ENCODE results near the gene LRRC7. TPM values are rescaled to one million over a fixed set of nuclear protein-coding genes. Genes with fewer than 3 reads are reported as not detected.

Gene LRRC7
- total and polyA plus RNA-seq, 2 donors (not counting 1 experiment from before 2014, with no cell fraction given): 0.03 TPM; not detected in 1

- TF ChIP-seq CTCF (conservative IDR thresholded peaks at IDR 0.05 in 1 of 2, IDR thresholded peaks at IDR 0.05 in 1 of 2; ENCODE audit: low read depth in 1 of 2, low read length in 2 of 2): no peak
- no peak for TF ChIP-seq EZH2 (IDR thresholded peaks at IDR 0.05; ENCODE audit: low read length, missing control alignments)
- no peak overlapping the region for H2AFZ ChIP-seq (ENCODE audit: low read length)
- no peaks in the 10 kb centered on the region for H3K9me3 ChIP-seq (ENCODE audit: control insufficient read depth, insufficient read depth, low read depth, low read length)
- no peak overlapping the region for H3K27ac ChIP-seq (ENCODE audit: insufficient read depth, low read length)
- H4K20me1 ChIP-seq (ENCODE audit: control insufficient read depth, extremely low read depth, insufficient read depth, low read length): no peaks in the 10 kb centered on the region
- H3K36me3 ChIP-seq (ENCODE audit: control insufficient read depth, insufficient read depth, low read length): no peaks in the 10 kb centered on the region
- H3K4me1 ChIP-seq (ENCODE audit: control insufficient read depth, extremely low read depth, insufficient read depth, low read length): peaks cover 9% of the 10 kb centered on the region
- H3K4me2 ChIP-seq (ENCODE audit: extremely low read depth, insufficient read depth, low read length): no peak overlapping the region
- no peak for DNase-seq (ENCODE audit: low read depth in 2 of 2)
- no peak overlapping the region for H3K9ac ChIP-seq (ENCODE audit: insufficient read depth, low read length)
- H3K27me3 ChIP-seq (ENCODE audit: control insufficient read depth, insufficient read depth, low read length): no peaks in the 10 kb centered on the region
- H3K4me3 ChIP-seq (replicated peaks in 1 of 4; ENCODE audit: control extremely low read depth in 1 of 4, insufficient read depth in 1 of 4, low read depth in 3 of 4, low read length in 4 of 4): no peak overlapping the region
- no peaks in the 10 kb centered on the region for H3K79me2 ChIP-seq (ENCODE audit: control insufficient read depth, insufficient read depth, low read length)
Observed at GRCh38 chr1:70092526-70092925, 524.8 kb downstream of the LRRC7 start.

- Histone ChIP-seq H4K20me1 (ENCODE audit: control insufficient read depth, extremely low read depth, insufficient read depth, low read length) (no peaks in the 10 kb centered on the region), H2AFZ (ENCODE audit: low read length) (no peak overlapping the region), H3K9ac (ENCODE audit: insufficient read depth, low read length) (no peak overlapping the region), H3K36me3 (ENCODE audit: control insufficient read depth, insufficient read depth, low read length) (no peaks in the 10 kb centered on the region), H3K4me3 (replicated peaks in 1 of 4; ENCODE audit: control extremely low read depth in 1 of 4, insufficient read depth in 1 of 4, low read depth in 3 of 4, low read length in 4 of 4) (no peak overlapping the region), H3K4me2 (ENCODE audit: extremely low read depth, insufficient read depth, low read length) (no peak overlapping the region), H3K27me3 (ENCODE audit: control insufficient read depth, insufficient read depth, low read length) (no peaks in the 10 kb centered on the region), H3K4me1 (ENCODE audit: control insufficient read depth, extremely low read depth, insufficient read depth, low read length) (peaks cover 9% of the 10 kb centered on the region), H3K79me2 (ENCODE audit: control insufficient read depth, insufficient read depth, low read length) (no peaks in the 10 kb centered on the region), H3K9me3 (ENCODE audit: control insufficient read depth, insufficient read depth, low read depth, low read length) (no peaks in the 10 kb centered on the region), H3K27ac (ENCODE audit: insufficient read depth, low read length) (no peak overlapping the region)
- TF ChIP-seq CTCF (conservative IDR thresholded peaks at IDR 0.05 in 1 of 2, IDR thresholded peaks at IDR 0.05 in 1 of 2; ENCODE audit: low read depth in 1 of 2, low read length in 2 of 2) (no peak), EZH2 (IDR thresholded peaks at IDR 0.05; ENCODE audit: low read length, missing control alignments) (no peak)
- DNase-seq (ENCODE audit: low read depth in 2 of 2): no peak
Observed at GRCh38 chr1:70093250-70093975, 525.7 kb downstream of the LRRC7 start.

GRCh38 chr1:70101231-70101630 is 533.5 kb downstream of the LRRC7 start:
- Histone ChIP-seq H3K4me2 (ENCODE audit: extremely low read depth, insufficient read depth, low read length) (no peak overlapping the region), H3K4me1 (ENCODE audit: control insufficient read depth, extremely low read depth, insufficient read depth, low read length) (no peaks in the 10 kb centered on the region), H3K36me3 (ENCODE audit: control insufficient read depth, insufficient read depth, low read length) (no peaks in the 10 kb centered on the region), H4K20me1 (ENCODE audit: control insufficient read depth, extremely low read depth, insufficient read depth, low read length) (no peaks in the 10 kb centered on the region), H3K79me2 (ENCODE audit: control insufficient read depth, insufficient read depth, low read length) (no peaks in the 10 kb centered on the region), H3K27me3 (ENCODE audit: control insufficient read depth, insufficient read depth, low read length) (no peaks in the 10 kb centered on the region), H3K9me3 (ENCODE audit: control insufficient read depth, insufficient read depth, low read depth, low read length) (no peaks in the 10 kb centered on the region), H3K9ac (ENCODE audit: insufficient read depth, low read length) (no peak overlapping the region), H3K4me3 (replicated peaks in 1 of 4; ENCODE audit: control extremely low read depth in 1 of 4, insufficient read depth in 1 of 4, low read depth in 3 of 4, low read length in 4 of 4) (no peak overlapping the region), H3K27ac (ENCODE audit: insufficient read depth, low read length) (no peak overlapping the region), H2AFZ (ENCODE audit: low read length) (no peak overlapping the region)
- no peak for DNase-seq (ENCODE audit: low read depth in 2 of 2)
- TF ChIP-seq CTCF (conservative IDR thresholded peaks at IDR 0.05 in 1 of 2, IDR thresholded peaks at IDR 0.05 in 1 of 2; ENCODE audit: low read depth in 1 of 2, low read length in 2 of 2) (no peak), EZH2 (IDR thresholded peaks at IDR 0.05; ENCODE audit: low read length, missing control alignments) (no peak)

Measured in fibroblast of lung (primary cell).